T-helper 9 cell (primary cell): ENCODE data around the gene CCNT1.
"Not testable (repeated sequence)": the region's sequence is repeated elsewhere in the genome, so short reads cannot be mapped to it uniquely, and the experiment has no call there.

Experiments
- DNase-seq: peaks from one replicate; pipeline ENCODE4 v3.0.0-alpha.2; 2020
- total RNA-seq, 2 donors: gene quantifications; one replicate each; lab custom pipeline; 2026; lab: John Stamatoyannopoulos, UW

The CCNT1 gene
- 146 to 197 reads per million in 2 donors for total RNA-seq

GRCh38 chr12:48716493-48717251, at the start of gene CCNT1:
Gene CCNT1 (minus strand): TSS chr12:48716707. CDS start chr12:48716675, 32 bp downstream.
- peak; percentile 95 for DNase-seq

- DNase-seq, result no peak
These were observed 49.3 kb upstream of the CCNT1 start for GRCh38 chr12:48765753-48766162.

GRCh38 chr12:48764521-48764920, 48.0 kb upstream of the CCNT1 start:
- DNase-seq, result no peak

- no peak for DNase-seq
These were observed 42.2 kb upstream of the CCNT1 start for GRCh38 chr12:48758737-48759136.

- no peak for DNase-seq
These were observed 41.7 kb upstream of the CCNT1 start for GRCh38 chr12:48758186-48758585.

GRCh38 chr12:48750769-48751356, 34.4 kb upstream of the CCNT1 start:
- DNase-seq, result no peak

- DNase-seq, result no peak
These were observed 33.7 kb upstream of the CCNT1 start for GRCh38 chr12:48750215-48750614.

GRCh38 chr12:48744251-48745008, 27.9 kb upstream of the CCNT1 start:
- DNase-seq, result no peak

- no peak for DNase-seq
These were observed 23.2 kb upstream of the CCNT1 start for GRCh38 chr12:48739618-48740269.

- no peak for DNase-seq
These were observed 19.9 kb upstream of the CCNT1 start for GRCh38 chr12:48736456-48736855.

GRCh38 chr12:48728807-48729206, 12.3 kb upstream of the CCNT1 start:
- DNase-seq, result no peak

GRCh38 chr12:48720737-48721136, 4.2 kb upstream of the CCNT1 start:
- DNase-seq, result not testable (repeated sequence)

- not testable (repeated sequence) for DNase-seq
These were observed 3.7 kb upstream of the CCNT1 start for GRCh38 chr12:48720171-48720570.

GRCh38 chr12:48719002-48719401, 2.5 kb upstream of the CCNT1 start:
- DNase-seq, result not testable (repeated sequence)

- no peak for DNase-seq
These were observed 767 bp upstream of the CCNT1 start for GRCh38 chr12:48717252-48717695.

- DNase-seq, result no peak
These were observed 377 bp downstream of the CCNT1 start for GRCh38 chr12:48716168-48716492.

- DNase-seq, result no peak
These were observed 4.3 kb downstream of the CCNT1 start for GRCh38 chr12:48712209-48712608.

GRCh38 chr12:48698822-48699221, 17.7 kb downstream of the CCNT1 start:
- DNase-seq, result not testable (repeated sequence)

- no peak for DNase-seq
These were observed 19.9 kb downstream of the CCNT1 start for GRCh38 chr12:48696626-48697025.

- no peak for DNase-seq
These were observed 20.6 kb downstream of the CCNT1 start for GRCh38 chr12:48695859-48696258.

GRCh38 chr12:48694038-48694437, 22.5 kb downstream of the CCNT1 start:
- no peak for DNase-seq

GRCh38 chr12:48693572-48693971, 22.9 kb downstream of the CCNT1 start:
- no peak for DNase-seq

GRCh38 chr12:48691826-48692487, 24.6 kb downstream of the CCNT1 start:
- DNase-seq, result no peak
